ENCODE results near the gene BCKDK. TPM values are rescaled to one million over a fixed set of nuclear protein-coding genes. Genes with fewer than 3 reads are reported as not detected.
A peak's percentile ranks its signal among the peaks of the same experiment; 100 is the strongest.

BCKDK gene
- total and polyA plus RNA-seq, 2 of the 13 experiments (the other 11 are each of a cell fraction or from before 2014, with no cell fraction given), result 24.9 to 42.6 TPM

GRCh38 chr16:31072540-31073141, 35.5 kb upstream of the BCKDK start (continued):
- TF ChIP-seq DDIT3 (CRISPR knock-in tag; IDR thresholded peaks at IDR 0.05), result no peak
- TF ChIP-seq ZNF766 (CRISPR knock-in tag; IDR thresholded peaks at IDR 0.05; ENCODE audit: borderline replicate concordance), result no peak
- TF ChIP-seq ATM (IDR thresholded peaks at IDR 0.05; ENCODE audit: borderline replicate concordance), result no peak
- no peak; the same call in 1 of the 2 replicates for TF ChIP-seq SPEN (CRISPR knock-in tag; IDR thresholded peaks at IDR 0.05; ENCODE audit: low read depth)
- no peak for TF ChIP-seq ZBTB21 (CRISPR knock-in tag; IDR thresholded peaks at IDR 0.05)
- peak; percentile 61; the same call in 1 of the 2 replicates for TF ChIP-seq ZFP91 (CRISPR knock-in tag; IDR thresholded peaks at IDR 0.05; ENCODE audit: borderline replicate concordance)
- no peak for TF ChIP-seq KLF11 (CRISPR knock-in tag; IDR thresholded peaks at IDR 0.05)
- no peak for TF ChIP-seq ZEB1 (IDR thresholded peaks at IDR 0.05; ENCODE audit: insufficient replicate concordance, low read depth)
- TF ChIP-seq MAF1 (CRISPR knock-in tag; IDR thresholded peaks at IDR 0.05; ENCODE audit: borderline replicate concordance), result no peak
- no peak for TF ChIP-seq HCFC1 (IDR thresholded peaks at IDR 0.05; ENCODE audit: low read depth, low read length)
- no peak for TF ChIP-seq RARA (CRISPR knock-in tag; IDR thresholded peaks at IDR 0.05)
- TF ChIP-seq GATA4 (IDR thresholded peaks at IDR 0.05; ENCODE audit: borderline replicate concordance, low read depth), result no peak
- no peak for TF ChIP-seq PAF1 (CRISPR knock-in tag; IDR thresholded peaks at IDR 0.05)
- TF ChIP-seq KMT2A (CRISPR knock-in tag; IDR thresholded peaks at IDR 0.05), result 0 out of 2 replicates have a peak, but pooled peaks have one; percentile 8
- no peak for TF ChIP-seq ZSCAN22 (CRISPR knock-in tag; IDR thresholded peaks at IDR 0.05)
- no peak for TF ChIP-seq ZFP62 (CRISPR knock-in tag; IDR thresholded peaks at IDR 0.05)
- 0 out of 2 replicates have a peak, but pooled peaks have one; percentile 13 for TF ChIP-seq SNAPC4 (CRISPR knock-in tag; IDR thresholded peaks at IDR 0.05)
- no peak for TF ChIP-seq TBL1XR1 (IDR thresholded peaks at IDR 0.05; ENCODE audit: borderline replicate concordance, low read length, partially characterized antibody)
- no peak for TF ChIP-seq ZNF772 (CRISPR knock-in tag; IDR thresholded peaks at IDR 0.05)
- TF ChIP-seq FOXJ3 (CRISPR knock-in tag; IDR thresholded peaks at IDR 0.05; ENCODE audit: borderline replicate concordance), result no peak
- no peak for TF ChIP-seq DZIP1 (CRISPR knock-in tag; IDR thresholded peaks at IDR 0.05)
- no peak for TF ChIP-seq SRF (IDR thresholded peaks at IDR 0.05; ENCODE audit: low read depth, low read length)
